ENCODE results near the gene PRKCQ.

- no peak for TF ChIP-seq CTCF (IDR thresholded peaks at IDR 0.05; ENCODE audit: insufficient read depth, low read length, poor library complexity, severe bottlenecking)
- no peak for TF ChIP-seq EZH2phosphoT487 (conservative IDR thresholded peaks at IDR 0.05; ENCODE audit: low read length)
Measured at GRCh38 chr10:6539833-6540232, 40.2 kb downstream of the PRKCQ start.
